Naive B cell (primary cell): ENCODE measurements around the gene USP2. TPM values are rescaled to one million over a fixed set of nuclear protein-coding genes. Genes with fewer than 3 reads are reported as not detected.

Source experiments
- ATAC-seq, 2 donors: fragments of 150-1000 bp; cut with Tn5 transposase; 2 replicates each; pipeline ENCODE4 v1.10.0; 2021; ENCODE audit warnings: low read depth in 2 of 2, mild to moderate bottlenecking in 2 of 2, moderate library complexity in 2 of 2
- DNase-seq: peaks from one replicate; pipeline ENCODE4 v3.0.0; 2022
- H3K27ac Mint-ChIP-seq, 6 donors: one replicate each; pipeline ENCODE4 v1.8.0; 2020 to 2022; ENCODE audit warnings: mild to moderate bottlenecking in 6 of 6, mixed read lengths in 6 of 6, moderate library complexity in 5 of 6, inconsistent platforms in 2 of 6
- H3K27me3 Mint-ChIP-seq, 3 donors: one replicate each; pipeline ENCODE4 v1.8.0; 2021 to 2022; ENCODE audit warnings: mixed read lengths in 3 of 3, mild to moderate bottlenecking in 1 of 3
- H3K36me3 Mint-ChIP-seq, 2 donors: one replicate each; pipeline ENCODE4 v1.8.0; 2020 to 2022; ENCODE audit warnings: mixed read lengths in 2 of 2, inconsistent platforms in 1 of 2, mild to moderate bottlenecking in 1 of 2
- H3K4me1 Mint-ChIP-seq, 3 donors: one replicate each; pipeline ENCODE4 v1.8.0; 2020 to 2022; ENCODE audit warnings: mixed read lengths in 3 of 3, inconsistent platforms in 1 of 3, mild to moderate bottlenecking in 1 of 3, moderate library complexity in 1 of 3
- H3K4me3 Mint-ChIP-seq, 8 donors: one replicate each; pipeline ENCODE4 v1.8.0; 2020 to 2022; ENCODE audit warnings: mild to moderate bottlenecking in 8 of 8, mixed read lengths in 8 of 8, moderate library complexity in 8 of 8, inconsistent platforms in 2 of 8
- H3K9me3 Mint-ChIP-seq, 7 donors: one replicate each; pipeline ENCODE4 v1.8.0; 2020 to 2022; ENCODE audit warnings: mixed read lengths in 7 of 7, mild to moderate bottlenecking in 5 of 7, inconsistent platforms in 2 of 7, moderate library complexity in 1 of 7
- polyA plus RNA-seq, 6 donors: library from polyadenylated mRNA; unstranded; fragments of 300-500 nt; fragmentation: Illumina TruSeq; gene quantifications; one replicate each; pipeline ENCODE4 v1.2.3, GENCODE V29; 2021; ENCODE audit warnings: low read depth in 6 of 6

The USP2 gene
- polyA plus RNA-seq, result not detected

DNA sequence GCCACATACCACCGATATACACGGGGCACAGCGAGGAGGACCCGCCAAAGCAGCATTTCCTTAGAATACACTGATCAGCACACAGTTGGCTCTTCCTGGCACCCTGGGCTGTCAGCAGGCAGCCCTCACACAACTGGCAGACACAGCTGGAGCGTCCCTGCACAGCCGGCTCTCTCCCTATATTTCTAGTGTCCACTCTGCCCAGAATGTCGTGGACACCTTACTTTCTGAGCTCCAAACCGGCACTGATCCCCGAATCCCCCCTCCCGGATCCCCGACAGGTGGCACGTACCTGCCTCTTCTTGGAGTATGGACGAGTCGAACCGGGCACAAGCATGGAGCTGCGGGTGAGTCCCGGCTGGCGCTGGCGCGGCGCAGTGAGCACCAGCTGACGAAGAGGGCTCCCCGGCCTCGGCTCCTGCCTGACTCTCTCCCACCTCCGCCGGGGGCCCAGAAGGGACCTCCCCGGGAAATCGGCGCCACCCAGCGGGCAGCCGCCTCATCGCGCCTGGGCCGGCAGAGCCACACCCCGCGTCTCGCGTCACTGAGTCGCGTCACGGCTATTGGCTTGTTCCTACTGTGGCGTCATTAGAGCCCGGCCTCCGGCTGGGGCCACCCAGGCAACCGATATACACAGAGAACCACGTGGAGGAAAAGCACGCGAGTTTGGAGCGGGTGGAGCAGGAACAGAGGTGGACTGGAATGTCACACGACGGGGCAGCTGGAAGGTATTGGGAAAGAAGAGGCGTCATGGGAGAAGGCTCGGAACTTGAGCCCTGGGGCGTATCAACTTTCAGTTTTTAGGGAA lies at the start of gene USP2:
TSS of gene USP2 (minus strand) at position 510 of the 808 bp plus-strand sequence. CDS start 8,210 bp downstream, outside the sequence.
- Mint-ChIP-seq H3K4me3 (peak within 1 kb of the TSS in 1 of 8 donors; percentile 12), H3K27ac (peak within 1 kb of the TSS in 2 of 6 donors; percentile 56 to 77), H3K27me3 (peaks cover 4 to 7% (median 5%) of the 10 kb centered on the region in 3 donors), H3K4me1 (peaks cover 0 to 6% (median 0%) of the 10 kb centered on the region in 3 donors), H3K36me3 (no peaks in the 10 kb centered on the region), H3K9me3 (no peaks in the 10 kb centered on the region)
- ATAC-seq (peak; percentile 97 to 98), DNase-seq (peak; percentile 97)

DNA sequence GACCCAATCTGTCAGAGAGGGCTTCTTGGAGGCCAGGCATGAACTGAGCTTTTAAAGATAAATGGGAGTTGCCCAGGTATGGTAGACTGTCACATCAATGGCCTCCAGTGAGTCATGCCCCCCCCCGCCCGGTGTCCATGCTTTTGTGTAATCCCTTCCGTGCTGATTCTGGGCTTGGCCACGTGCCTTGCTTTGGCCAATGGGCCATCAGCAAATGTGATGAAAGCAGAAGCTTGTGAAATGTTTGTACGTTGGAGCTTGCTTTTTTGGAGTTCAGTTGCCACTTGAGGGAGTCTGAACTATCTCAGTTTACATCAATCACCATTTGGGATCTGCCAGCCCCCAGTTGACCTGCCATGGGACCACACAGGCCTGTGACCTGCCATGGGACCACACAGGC lies 45.8 kb upstream of the USP2 start:
- H3K9me3 Mint-ChIP-seq, result peaks cover 0 to 10% (median 6%) of the 10 kb centered on the region in 7 donors
- peaks cover 5 to 15% (median 10%) of the 10 kb centered on the region in 3 donors for H3K4me1 Mint-ChIP-seq
- peaks cover 45 to 81% (median 69%) of the 10 kb centered on the region in 3 donors for H3K27me3 Mint-ChIP-seq
- no peak for ATAC-seq
- peaks cover 0 to 4% of the 10 kb centered on the region in 2 donors for H3K36me3 Mint-ChIP-seq
- DNase-seq, result no peak
- no peak overlapping the region for H3K27ac Mint-ChIP-seq
- no peak overlapping the region for H3K4me3 Mint-ChIP-seq

DNA sequence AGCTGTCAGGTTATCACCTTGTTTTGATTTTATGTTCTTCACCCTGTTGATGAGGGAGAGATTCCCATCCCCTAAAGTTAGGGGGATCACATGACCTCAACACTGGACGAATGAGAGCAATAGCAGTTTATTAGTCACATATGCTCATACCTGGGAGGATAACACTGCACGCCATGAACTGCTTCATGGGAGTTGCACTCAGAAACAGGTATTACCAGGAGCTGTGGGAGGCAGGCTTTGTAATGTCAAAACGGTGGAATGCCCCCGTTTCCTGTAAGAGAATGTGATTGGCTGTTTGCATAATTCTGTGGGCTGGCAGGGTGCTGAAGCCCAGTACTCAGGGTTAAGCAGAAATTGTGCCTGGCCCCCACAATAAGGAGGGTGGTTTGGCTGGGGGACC lies 44.7 kb upstream of the USP2 start:
- peaks cover 55 to 79% (median 65%) of the 10 kb centered on the region in 3 donors for H3K27me3 Mint-ChIP-seq
- H3K9me3 Mint-ChIP-seq, result peaks cover 0 to 10% (median 5%) of the 10 kb centered on the region in 7 donors
- H3K4me1 Mint-ChIP-seq, result peaks cover 9 to 22% (median 15%) of the 10 kb centered on the region in 3 donors
- H3K36me3 Mint-ChIP-seq, result peaks cover 0 to 4% of the 10 kb centered on the region in 2 donors
- ATAC-seq (no peak), DNase-seq (no peak)
- H3K4me3 Mint-ChIP-seq, result no peak overlapping the region
- no peak overlapping the region for H3K27ac Mint-ChIP-seq

- DNase-seq (no peak), ATAC-seq (no peak)
- Mint-ChIP-seq H3K9me3 (peaks cover 0 to 10% (median 5%) of the 10 kb centered on the region in 7 donors), H3K27me3 (peaks cover 55 to 78% (median 62%) of the 10 kb centered on the region in 3 donors), H3K4me1 (peaks cover 9 to 22% (median 15%) of the 10 kb centered on the region in 3 donors), H3K36me3 (peaks cover 0 to 4% of the 10 kb centered on the region in 2 donors), H3K27ac (no peak overlapping the region), H3K4me3 (peak overlapping the region in 1 of 8 donors; percentile 43)
Measured at GRCh38 chr11:119424775-119425174, 43.3 kb upstream of the USP2 start.

DNA sequence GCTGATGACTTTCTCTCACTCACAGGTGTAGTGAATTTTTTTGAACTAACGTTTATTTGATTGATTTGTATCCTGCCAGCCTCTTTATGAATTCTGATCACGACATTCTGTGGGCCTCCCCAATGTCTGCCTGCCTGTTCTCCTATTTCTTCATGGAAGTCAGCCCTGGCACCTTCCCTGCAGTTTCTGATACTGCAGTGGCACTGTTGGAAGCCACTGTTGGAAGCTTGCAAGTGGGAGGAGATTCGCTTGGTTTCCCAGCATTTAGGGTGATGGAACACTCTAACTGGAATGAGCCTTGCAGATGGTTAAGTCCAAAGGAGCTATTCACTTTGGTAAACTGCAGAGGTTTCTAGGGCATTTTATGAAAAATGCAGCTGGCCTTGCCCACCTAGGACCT lies 42.8 kb upstream of the USP2 start:
- peaks cover 9 to 22% (median 15%) of the 10 kb centered on the region in 3 donors for H3K4me1 Mint-ChIP-seq
- DNase-seq, result no peak
- ATAC-seq, result no peak
- H3K27me3 Mint-ChIP-seq, result peaks cover 60 to 79% (median 62%) of the 10 kb centered on the region in 3 donors
- H3K36me3 Mint-ChIP-seq, result peaks cover 0 to 4% of the 10 kb centered on the region in 2 donors
- H3K9me3 Mint-ChIP-seq, result peaks cover 0 to 10% (median 3%) of the 10 kb centered on the region in 7 donors
- no peak overlapping the region for H3K27ac Mint-ChIP-seq
- H3K4me3 Mint-ChIP-seq, result peak overlapping the region in 1 of 8 donors; percentile 2

DNA sequence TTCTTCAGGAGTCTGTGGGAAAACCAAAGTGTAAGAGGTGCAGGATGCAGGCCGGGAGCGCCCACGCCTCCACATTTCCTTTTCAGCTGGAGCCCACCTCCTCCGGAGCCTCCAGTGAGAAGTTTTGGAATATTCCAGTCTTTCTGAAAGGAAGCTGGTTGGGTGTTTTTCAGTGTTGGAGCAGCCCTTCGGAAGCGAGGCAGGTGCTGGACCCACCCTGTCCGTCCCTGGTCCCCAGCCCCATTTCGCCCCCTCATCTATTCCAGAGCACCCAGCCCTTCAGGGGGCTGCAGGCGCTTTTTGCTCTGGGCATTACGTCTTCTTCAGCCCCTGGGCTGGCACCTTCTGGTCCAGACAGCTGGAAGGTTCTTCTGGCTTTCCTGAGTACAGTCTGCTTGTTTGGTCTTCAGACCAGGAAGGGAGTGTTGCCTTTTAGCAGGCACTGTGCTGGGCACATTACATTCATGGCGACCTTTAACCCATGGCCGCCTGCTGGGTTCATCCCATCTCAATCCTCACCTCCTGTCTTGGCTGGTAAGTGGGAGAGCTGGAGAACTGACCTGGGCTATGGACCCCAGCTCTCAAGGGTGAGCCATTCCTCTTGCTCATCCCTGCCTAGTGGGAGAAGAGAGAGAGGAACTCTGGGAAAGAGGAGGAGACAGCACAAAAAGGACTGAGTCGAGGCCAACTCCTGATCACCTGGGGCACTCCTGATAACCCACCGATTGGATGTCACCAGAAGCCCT lies 42.2 kb upstream of the USP2 start:
- ATAC-seq, result no peak
- Mint-ChIP-seq H3K4me1 (peaks cover 9 to 22% (median 15%) of the 10 kb centered on the region in 3 donors), H3K36me3 (peaks cover 0 to 4% of the 10 kb centered on the region in 2 donors), H3K4me3 (peak overlapping the region in 3 of 8 donors; percentile 24 to 60 (median 43)), H3K9me3 (peaks cover 0 to 6% (median 2%) of the 10 kb centered on the region in 7 donors), H3K27ac (no peak overlapping the region), H3K27me3 (peaks cover 63 to 85% (median 66%) of the 10 kb centered on the region in 3 donors)
- no peak for DNase-seq

GRCh38 chr11:119422809-119423508 lies 41.5 kb upstream of the USP2 start, which contains the start of gene THY1:
THY1 (minus strand) TSS chr11:119423172; CDS start chr11:119420905, 2,267 bp downstream.
- DNase-seq (no peak), ATAC-seq (no peak)
- Mint-ChIP-seq H3K36me3 (peaks cover 0 to 4% of the 10 kb centered on the region in 2 donors), H3K4me1 (peaks cover 9 to 22% (median 15%) of the 10 kb centered on the region in 3 donors), H3K4me3 (peak within 1 kb of the TSS in 7 of 8 donors; percentile 23 to 77 (median 68)), H3K9me3 (peaks cover 0 to 2% (median 0%) of the 10 kb centered on the region in 7 donors), H3K27ac (peak within 1 kb of the TSS in 1 of 6 donors; percentile 39), H3K27me3 (peaks cover 63 to 81% (median 69%) of the 10 kb centered on the region in 3 donors)

DNA sequence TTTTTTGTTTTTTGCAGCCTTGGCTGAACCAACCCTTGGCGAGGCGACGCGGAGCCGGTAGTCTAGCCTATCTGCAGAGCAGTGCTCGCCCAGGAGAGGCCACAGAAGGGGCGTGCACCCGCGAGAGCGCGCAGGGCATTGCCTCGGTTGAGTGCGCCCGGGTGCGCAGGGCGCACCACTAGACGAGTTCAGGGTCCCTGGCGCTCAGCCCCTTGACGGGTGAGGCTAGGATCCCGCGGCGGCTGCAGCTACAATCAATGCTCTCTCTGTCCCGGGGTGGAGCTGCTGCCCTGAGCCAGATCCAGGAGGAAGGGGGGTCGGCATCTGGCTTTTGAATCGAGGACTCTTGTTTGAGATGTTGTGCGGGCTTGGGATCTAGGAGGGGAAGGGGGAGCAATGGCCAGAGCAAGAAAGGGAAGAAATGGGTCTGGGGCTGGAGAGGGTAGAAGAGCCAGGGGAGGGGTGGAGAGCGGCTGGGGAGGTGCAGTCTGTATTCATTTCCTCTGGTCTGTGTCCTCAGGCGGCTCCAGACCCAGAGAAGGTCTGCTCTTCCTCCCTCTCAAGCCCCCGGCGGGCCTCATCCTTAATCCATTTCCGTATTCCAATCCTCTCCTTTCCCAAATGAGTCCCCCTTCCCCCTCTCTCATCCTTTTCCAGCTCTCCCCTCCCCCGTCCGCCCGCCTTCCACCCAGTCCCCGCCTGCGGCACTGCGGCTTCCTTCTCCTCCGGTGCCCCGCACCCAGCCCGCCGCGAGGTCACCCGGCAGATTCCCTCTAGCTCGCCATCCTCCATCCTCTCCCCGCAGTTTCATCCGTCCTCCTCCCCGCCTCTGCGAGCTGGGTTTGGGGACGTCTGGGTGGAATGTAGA lies 40.7 kb upstream of the USP2 start:
- Mint-ChIP-seq H3K4me3 (peak overlapping the region in 7 of 8 donors; percentile 23 to 77 (median 68)), H3K27me3 (peaks cover 65 to 80% (median 74%) of the 10 kb centered on the region in 3 donors), H3K27ac (peak overlapping the region in 1 of 6 donors; percentile 39), H3K4me1 (peaks cover 9 to 22% (median 15%) of the 10 kb centered on the region in 3 donors), H3K9me3 (peaks cover 0 to 2% (median 0%) of the 10 kb centered on the region in 7 donors), H3K36me3 (peaks cover 0 to 4% of the 10 kb centered on the region in 2 donors)
- DNase-seq, result no peak
- ATAC-seq, result peak in 1 of 2 donors; percentile 47

GRCh38 chr11:119421351-119421750 lies 39.9 kb upstream of the USP2 start:
- H3K36me3 Mint-ChIP-seq, result no peaks in the 10 kb centered on the region
- peaks cover 57 to 84% (median 75%) of the 10 kb centered on the region in 3 donors for H3K27me3 Mint-ChIP-seq
- no peak overlapping the region for H3K27ac Mint-ChIP-seq
- no peak for ATAC-seq
- peaks cover 9 to 22% (median 15%) of the 10 kb centered on the region in 3 donors for H3K4me1 Mint-ChIP-seq
- H3K4me3 Mint-ChIP-seq, result peak overlapping the region in 1 of 8 donors; percentile 24
- H3K9me3 Mint-ChIP-seq, result peaks cover 0 to 4% (median 0%) of the 10 kb centered on the region in 7 donors
- DNase-seq, result no peak

DNA sequence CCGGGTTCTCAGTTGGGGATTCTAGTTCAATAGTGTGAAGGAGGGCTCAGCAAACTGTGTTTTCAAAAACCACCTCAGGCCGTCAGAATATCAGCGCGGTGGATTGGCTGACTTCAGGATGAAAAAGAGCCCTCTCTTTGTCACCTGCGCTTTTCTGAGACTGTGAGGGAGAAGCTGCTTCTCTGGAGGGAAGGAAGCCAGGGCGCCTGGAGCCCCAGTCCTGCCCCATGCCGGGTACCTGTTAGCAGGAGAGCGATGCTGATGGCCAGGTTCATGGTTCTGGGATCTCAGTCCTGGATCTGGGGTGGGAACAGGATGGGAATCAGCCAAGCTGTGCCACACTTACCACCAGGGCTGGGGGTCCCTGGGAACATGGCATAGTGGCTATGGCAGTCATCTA lies 39.1 kb upstream of the USP2 start:
- Mint-ChIP-seq H3K9me3 (peaks cover 0 to 5% (median 0%) of the 10 kb centered on the region in 7 donors), H3K27ac (no peak overlapping the region)

DNA sequence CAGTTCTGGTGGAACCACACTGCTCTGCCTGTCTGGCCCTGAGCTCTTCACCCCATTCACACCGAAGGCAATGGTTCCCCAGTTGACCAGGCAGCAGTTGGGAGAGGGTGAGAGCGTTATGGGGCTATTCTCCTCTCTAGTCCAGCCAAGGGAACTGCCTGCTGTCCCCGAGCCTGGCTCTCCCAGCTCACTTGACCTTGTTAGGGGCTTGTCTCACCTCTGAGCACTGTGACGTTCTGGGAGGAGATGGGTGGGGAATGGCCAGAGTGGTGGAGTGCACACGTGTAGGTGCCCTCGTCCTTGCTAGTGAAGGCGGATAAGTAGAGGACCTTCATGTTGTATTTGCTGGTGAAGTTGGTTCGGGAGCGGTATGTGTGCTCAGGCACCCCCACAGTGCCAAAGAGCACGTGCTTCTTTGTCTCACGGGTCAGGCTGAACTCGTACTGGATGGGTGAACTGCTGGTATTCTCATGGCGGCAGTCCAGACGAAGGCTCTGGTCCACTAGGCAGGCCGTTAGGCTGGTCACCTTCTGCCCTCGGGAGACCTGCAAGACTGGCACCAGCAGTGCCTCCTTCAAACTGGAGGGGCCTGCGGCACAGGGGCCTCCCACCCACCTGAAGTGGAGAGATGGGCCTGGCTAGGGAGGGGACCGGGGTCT lies 38.5 kb upstream of the USP2 start:
- no peaks in the 10 kb centered on the region for H3K36me3 Mint-ChIP-seq
- peaks cover 9 to 22% (median 15%) of the 10 kb centered on the region in 3 donors for H3K4me1 Mint-ChIP-seq
- no peak for ATAC-seq
- no peak for DNase-seq
- H3K27ac Mint-ChIP-seq, result no peak overlapping the region
- peaks cover 0 to 7% (median 0%) of the 10 kb centered on the region in 7 donors for H3K9me3 Mint-ChIP-seq
- peaks cover 47 to 74% (median 70%) of the 10 kb centered on the region in 3 donors for H3K27me3 Mint-ChIP-seq
- peak overlapping the region in 1 of 8 donors; percentile 5 for H3K4me3 Mint-ChIP-seq

More for the DNA sequence above, 39.1 kb upstream of the USP2 start:
- DNase-seq (no peak), ATAC-seq (no peak)
- Mint-ChIP-seq H3K36me3 (no peaks in the 10 kb centered on the region), H3K4me3 (no peak overlapping the region), H3K27me3 (peaks cover 51 to 78% (median 75%) of the 10 kb centered on the region in 3 donors), H3K4me1 (peaks cover 9 to 22% (median 15%) of the 10 kb centered on the region in 3 donors)
